ENCODE measurements around the gene ARAP2.
"Not testable (repeated sequence)": the region's sequence is repeated elsewhere in the genome, so short reads cannot be mapped to it uniquely, and the experiment has no call there.

Gene ARAP2

DNA sequence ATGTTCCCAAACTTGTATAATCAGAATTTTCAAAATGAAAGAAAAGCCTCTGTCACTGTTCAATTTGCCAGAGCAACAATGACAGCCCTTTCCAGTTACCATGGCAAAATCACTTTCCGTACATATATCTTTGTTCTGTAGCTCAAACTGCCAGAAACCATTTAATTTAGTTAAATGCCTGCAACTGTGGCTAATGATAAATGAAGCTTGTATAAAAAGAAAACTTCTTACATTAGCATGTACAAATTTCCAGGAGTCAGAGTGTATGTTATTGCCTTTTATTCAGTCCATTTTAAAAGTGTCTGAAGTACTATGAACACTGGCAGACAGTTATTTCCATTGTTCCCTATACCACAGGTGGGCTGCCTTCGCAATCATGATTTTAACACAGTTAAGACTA lies 30.3 kb downstream of the ARAP2 start:
- no peak for DNase-seq

DNA sequence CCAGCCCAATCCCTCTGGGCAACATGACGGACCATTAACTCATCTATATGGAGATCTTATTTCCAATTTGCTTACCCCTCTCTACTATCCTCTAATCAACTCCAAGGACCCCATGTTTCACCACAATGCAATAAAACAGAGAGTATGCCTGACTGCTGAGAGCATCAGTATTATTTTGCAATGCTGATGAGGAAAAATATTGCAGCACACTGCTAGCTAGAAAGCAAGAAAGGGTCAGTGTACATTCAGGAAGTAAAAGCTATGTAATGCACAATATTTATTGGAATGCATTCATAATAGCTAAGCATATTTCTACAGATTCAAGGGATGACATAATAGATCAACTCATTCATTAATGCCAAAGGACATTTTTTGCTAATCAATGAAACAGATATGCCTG lies 33.2 kb downstream of the ARAP2 start:
- no peak for DNase-seq

DNA sequence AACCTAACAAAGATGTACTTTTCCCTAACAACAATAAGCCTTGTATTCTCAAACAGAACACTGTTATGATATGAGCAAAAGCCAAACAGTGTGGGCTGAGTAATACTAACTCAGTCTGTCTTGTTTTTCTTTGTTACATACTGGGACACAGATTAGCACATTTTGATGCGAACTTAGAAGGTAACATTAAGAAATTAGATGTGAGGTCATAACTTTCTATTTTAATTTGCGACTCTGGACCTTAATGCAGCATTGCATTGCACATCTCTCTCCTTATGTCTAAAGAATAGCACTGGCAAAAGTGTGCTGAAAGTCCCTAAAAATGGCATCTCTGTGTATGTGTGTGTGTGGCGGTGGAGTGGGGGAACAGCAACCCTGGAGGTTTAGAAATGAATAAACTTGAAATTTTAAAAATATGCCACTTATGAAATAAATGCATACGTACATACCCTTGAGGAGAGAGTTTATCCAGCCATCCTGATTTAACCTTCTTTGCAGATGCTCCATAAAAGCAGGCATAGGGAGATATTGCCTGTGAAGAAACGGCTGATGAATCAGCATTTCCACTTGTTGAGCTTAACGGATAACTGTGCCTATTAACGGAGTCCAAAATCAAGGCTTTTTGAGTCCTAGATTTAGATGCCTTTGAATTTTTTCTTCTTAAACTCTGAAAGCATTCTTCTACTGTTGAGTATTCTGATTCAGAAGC lies 34.2 kb downstream of the ARAP2 start:
- DNase-seq = no peak

DNA sequence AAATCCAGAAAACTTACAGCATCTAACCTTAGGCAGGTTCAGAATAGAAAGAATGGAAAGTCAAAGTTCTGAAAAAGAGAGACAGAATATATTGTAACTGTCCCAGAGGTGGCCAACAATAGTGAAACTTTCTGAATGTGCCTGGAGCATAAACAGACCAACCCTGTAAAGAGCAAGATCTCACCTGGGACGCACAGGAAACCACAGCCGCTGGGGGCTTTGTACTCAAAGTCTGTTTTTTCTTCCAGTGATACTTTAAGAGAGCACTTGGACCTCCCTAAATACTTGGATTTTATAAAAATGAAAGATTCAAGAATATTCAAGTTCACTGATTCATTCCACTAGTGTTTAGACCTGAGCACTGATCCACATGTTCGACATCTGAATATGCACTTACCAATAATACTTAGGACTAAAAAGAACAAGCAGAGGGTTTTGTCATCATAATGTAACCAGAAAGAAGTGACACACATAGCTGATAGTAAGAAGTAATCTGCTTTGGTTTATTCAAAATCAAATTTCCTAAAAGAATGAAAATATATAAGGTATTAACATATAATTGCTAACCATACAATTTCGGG lies 35.3 kb downstream of the ARAP2 start:
- DNase-seq = no peak

DNA sequence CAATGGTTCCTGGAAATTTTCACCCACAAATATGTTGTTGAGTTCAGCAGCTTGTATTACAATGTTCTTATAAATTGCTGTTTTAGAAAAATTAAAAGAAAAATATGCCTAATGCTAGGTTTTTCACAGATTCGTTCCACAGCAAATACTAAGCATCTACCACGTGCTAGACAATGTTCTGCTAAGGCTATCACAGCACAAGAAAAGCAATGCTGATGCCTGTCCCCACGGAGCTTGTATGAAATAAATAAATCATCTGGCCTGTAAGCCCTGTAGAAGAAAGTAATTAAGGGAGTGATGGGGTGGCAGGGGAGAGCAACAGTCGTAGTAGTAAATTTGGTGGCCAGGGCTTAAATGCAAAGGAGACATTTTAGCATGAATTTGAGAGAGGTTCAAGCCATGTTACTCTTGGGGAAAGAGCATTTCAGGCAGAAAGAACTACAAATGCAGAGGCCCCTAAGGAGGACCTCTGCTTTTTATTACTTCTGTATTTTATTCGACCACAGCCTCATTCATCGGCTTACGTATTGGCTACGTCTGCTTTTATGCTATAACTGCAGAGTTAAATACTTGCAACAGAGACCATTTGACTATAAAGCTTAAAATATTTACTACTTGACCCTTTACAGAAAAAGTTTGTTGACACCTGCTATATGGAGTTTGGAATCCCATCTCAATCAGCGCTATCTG lies 36.3 kb downstream of the ARAP2 start:
- no peak for DNase-seq

DNA sequence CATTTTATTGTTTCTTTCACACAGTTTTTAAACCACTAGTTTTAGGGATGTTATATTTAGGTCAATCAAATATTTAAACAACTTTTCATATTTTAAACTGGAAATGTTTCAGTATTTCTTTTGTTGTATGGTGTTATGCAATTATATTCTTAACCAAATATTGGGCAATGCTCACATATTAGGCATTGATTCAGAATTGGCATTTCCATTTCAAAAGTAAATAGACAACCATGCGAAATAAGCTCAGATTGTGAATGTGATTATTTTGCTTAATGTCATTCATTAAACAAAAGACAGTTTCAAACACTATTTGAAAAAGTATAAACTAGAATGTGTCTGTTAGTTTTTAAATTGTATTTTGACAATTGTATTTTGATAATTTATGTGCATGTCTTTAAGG lies 36.9 kb downstream of the ARAP2 start:
- DNase-seq = no peak

DNA sequence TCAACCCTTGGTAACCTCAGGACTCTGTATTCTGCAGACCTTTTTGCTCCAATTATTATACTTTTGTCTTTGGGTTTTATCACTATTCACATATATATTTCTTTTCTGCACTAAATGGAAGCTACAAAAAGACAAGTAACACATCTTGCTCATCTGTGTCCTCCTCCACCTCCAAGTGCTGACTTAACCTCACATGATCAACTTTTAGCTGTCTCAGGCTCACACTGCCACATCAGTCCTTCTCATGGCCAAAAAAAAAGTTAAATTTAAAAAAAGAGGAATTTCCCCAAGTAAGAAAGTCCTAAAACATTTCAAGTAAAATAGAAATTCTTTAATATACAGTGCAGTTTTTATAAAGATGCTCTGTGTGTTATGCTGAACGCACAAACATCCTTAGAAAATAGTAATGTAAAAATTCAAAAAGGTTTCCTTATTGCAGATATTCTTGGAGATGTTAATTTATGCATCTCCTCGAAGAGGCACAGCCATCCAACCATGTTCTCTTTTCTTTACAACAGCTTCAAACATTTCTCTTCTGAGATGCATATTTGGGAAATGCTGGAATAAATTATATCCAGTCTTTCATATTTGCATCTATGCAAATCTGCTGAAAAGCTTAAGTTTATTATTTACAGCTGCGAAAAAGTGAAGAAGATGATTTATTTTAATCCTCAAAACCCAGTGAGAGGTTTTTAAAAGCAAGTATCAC lies 37.6 kb downstream of the ARAP2 start:
- no peak for DNase-seq

DNA sequence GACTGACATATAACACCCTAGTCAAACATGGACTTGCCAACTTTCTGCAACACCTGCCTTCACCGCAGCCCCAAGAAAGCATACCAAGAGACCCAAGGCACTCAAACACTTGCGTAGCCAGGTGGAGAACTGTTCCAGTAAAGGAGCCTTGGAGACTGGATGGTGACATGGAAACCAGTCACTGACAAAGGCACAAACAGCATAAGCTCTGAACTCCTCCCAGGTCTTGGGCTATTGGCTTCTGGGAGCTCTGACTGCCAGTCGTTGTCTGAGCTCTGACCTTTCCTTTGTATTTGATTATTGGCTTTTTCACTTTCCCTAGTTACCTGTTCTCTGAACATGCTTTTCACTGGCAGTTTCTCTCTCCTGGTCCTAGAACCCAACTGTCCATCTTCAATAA lies 38.3 kb downstream of the ARAP2 start:
- DNase-seq = no peak

DNA sequence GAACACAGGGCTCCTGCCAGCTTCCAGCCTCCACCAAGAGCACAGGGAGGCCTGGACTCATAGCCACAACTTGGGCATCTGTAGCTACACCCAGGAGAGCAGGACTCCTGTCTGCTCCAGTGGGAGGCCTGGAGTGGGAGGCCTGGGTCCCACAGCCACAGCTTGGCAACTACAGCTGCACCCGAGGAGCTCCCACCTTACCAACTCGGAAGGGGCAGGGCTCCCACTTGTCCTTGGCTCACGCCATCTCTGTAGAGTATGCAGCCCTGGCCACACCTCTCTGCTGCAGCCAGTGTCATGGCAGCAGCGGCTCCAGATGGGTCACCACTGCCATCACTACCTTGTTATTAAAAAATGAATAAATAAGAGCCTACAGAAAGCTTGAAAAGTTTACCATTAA lies 45.5 kb downstream of the ARAP2 start:
- no peak for DNase-seq

DNA sequence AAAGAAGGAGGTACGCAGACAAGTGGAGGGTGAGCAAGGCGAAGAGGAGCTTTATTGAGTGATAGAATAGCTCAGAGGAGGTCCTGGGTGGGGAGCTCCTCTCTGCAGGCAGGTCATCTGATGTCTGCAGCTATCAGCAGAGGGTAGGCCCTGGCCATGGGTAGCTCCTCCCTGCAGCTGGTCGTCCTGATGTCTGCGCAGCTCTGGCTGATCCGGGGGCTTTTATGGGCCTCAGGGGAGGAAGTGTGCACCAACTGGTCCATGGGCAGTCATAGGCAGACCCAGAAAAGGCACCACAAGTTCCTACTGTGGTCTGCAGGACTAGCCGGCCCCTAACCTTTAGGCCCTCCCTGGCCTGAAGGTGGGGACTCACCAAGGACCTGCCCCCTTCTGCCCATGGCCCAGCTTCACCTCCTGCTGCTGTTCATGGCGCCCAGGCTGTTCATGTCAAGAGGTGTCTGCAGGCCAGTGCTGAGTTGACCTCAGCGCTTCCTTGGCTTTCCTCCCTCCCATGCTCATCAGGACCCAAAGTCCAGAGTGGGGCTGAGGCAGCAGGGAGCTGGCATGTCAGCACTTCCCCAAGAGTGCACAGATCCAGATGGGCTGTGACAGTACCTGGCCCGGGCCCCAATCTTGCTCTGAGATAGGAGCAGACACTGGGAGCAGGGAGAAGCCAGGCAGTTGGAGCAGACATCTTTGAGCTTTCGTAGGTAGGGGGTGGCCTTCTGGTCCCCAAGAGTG lies 46.1 kb downstream of the ARAP2 start:
- DNase-seq = no peak

DNA sequence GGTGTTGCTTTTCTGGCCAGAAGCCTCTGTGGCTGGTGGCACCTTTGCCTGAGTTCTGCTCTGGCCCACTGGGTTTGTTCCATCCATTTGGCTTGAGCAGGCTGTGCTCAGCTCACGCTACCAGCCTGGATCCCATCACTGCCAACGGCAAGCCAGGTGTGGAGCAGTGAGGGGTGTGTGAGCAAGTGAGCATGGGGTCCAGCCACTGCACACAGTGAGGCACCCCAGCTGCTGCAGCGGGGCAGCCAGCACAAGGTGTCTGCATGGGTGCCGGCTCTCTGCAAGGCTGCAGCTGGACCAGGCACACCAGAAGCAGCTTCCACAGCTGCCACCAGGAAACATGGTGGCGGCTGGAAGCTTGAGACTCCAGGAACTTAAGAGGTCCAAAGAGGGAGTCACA lies 46.8 kb downstream of the ARAP2 start:
- no peak for DNase-seq

DNA sequence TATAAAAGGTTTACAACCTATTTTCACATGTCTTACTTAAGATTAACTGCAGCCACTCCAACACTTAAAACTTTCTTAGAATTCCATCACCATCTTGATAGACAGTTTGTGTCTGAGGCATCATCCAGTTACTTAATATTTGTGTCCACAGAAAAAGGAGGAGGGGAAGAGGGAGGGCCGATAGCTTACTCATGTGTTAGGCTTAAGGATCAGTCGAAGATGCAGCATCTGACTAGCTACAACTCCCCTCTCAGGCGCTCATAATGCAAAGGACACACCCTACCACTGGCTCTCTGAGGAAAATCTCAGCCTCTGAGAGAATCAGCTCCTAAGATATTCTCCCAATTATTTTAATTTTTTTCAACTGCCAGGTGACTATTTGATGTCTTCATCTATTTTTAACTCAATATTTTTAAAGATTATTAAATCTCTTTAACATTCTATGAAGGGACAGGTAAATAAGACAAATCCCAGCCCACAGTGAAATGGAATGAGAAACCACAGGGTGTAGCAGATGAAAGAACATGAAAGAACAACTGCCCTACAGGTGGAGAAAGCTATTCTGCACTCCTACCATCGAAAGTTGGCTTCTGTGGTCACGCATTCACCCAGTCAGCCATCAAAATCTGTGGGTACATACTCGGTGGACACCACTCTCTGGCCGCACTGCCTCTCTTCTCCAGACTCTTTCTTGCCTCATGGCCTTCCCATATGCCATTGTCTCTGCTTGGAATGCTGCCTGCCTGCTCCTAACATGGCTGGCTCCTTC lies 48.0 kb downstream of the ARAP2 start:
- DNase-seq = no peak

DNA sequence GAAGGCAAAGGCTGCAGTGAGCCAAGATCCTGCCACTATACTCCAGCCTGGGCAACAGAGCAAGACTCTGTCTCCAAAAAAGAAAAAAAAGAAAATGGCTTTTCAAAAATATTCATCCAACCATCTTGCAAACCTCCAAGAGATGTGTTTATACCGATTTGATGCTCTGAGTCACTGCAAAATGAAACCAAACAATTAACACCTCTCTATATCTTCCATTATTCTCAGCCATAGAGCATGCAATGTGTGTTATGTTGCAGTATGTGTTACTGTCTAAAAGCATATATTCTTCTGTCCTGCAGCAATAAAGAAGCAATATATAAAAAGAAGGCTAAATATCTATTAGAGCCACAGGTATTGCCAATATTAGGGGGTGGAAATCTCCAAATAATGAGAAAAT lies 51.4 kb downstream of the ARAP2 start:
- DNase-seq = no peak

DNA sequence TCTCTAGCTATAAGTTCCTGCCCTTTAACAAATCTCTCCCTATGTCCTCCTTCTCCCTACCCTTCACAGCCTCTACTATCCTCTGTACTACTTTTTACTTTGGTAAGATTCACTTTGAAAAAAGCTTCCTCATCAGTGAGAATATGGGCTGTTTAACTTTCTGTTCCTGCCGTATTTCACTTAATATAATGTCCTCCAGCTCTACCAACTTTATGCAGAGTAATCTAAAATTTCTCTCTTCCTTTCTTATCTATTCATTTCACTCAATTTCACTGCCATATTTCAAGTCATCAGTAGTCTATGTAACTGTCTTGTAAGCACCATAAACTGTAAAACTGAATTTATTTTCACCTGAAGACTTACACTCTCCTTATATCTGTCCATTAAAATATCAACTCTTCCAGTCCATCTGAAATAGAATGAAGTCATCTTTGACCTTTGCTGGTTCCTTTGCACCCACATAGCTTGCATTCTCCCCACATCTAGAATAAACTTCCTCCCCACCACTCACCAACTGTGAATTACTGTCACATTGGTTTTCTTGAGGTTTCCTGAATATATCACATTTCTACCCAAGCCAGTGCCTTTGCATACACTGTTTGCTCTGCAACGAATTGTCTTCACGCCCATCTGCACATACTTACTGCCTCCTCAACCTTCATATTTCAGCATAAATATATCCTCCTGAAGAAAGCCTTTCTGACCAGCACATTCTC lies 54.6 kb downstream of the ARAP2 start:
- DNase-seq = no peak

DNA sequence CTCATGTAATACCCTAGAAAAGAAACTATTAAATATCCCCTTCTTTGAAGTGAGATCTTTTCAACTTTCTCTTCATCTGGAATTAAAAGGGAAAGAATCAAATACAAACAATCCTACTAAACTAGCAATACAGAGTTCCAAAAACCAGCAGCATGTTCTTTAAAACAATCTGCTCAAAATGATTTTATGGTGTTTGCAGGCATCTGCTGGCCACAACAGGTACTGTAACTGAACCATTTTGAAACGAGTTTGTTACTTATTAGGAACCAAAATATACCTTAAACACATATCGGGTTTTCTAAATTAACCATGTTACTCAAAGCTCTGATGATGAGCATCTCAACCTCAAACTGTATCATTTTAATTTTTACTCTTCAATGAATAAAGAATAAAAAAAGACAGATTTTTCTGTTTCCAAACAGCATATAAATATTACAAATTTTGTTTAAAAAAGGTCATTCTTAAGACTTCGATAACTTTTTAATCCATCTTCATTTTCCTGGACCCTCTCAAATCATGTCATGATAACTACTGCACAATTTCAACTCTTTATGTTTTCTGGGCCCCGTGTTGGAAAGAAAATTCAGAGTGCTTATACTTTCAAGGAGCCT lies 56.5 kb downstream of the ARAP2 start:
- DNase-seq = no peak

DNA sequence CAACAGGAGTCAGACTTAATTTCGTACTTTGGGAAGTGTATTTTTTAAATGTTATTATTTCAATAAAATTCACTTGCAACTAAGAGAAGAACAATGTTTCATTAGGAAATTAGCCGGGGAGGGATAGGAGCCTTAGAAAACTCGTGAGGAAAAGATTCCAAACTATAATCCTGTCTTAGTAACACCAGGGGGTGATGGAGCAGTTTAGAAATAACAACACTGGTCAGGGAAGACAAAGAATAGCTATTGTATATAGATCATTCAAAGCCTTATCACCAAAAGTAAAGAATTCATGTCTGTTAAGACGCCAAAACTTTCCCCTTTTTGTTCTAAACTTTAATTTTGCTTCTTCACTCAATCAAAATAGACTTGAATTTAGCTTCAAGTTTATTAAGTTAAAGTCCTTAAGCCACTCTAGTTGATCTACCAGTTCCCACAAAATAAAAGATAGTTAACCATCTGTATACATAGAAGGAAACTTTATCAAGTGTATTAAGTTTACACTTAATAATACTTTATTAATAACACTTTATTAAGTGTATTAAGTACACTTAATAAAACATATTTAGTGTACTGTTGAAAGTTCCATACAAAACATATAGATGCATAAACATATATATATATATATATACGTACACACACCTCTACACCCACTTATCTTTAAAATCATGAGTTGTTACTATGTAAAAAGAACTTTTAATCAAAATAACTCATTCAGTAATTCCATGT lies 60.5 kb downstream of the ARAP2 start:
- DNase-seq = no peak

DNA sequence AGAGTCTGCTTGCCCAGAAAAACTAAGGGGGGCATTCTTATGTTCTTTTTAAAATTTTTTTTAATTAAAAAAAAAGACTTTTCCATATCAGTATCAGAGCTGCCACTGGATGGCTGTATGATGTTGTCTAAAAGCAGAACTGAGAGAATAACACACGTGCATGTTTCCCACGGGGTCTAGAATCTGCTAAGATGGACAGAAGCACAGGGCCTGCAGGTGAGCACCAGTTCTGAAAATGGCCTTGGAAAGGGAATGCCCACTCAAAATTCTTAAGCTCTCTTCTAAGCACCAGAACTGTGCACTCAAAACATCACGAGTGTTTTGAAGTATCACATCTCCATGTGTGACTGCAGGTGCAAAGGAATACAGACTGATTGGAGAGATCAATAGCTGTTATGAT lies 61.1 kb downstream of the ARAP2 start:
- no peak for DNase-seq

DNA sequence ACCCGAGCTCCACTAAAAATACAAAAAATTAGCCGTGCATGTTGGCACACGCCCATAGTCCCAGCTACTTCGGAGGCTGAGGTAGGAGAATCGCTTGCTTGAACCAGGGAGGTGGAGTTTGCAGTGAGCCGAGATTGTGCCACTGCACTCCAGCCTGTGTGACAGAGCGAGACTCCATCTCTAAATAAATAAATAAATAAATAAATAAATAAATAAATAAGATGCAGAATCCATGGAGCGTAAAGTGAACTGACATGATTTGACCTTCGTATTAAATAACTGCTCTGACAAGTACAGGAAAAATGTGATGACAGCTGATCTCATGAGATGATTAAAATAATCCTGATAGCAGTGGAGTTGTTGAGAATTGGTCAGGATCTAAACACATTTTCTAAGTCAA lies 62.0 kb downstream of the ARAP2 start:
- not testable (repeated sequence) for DNase-seq

DNA sequence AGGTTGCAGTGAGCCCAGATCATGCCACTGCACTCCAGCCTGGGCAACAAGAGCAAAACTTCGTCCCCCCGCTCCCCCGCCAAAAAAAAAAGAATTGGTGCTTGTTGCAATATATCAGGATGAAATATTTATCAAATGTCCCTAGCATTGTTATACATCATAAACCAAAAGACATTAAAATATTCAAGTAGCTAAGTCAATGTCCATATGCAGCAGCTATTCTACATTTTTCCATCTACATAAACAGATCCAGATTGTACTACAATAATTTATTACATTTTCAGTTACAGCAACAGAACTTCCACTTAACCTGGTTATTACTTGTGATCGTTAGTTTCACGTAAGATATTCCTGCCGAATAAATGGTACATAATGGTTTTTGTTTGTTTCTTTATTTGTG lies 64.1 kb downstream of the ARAP2 start:
- DNase-seq = no peak

DNA sequence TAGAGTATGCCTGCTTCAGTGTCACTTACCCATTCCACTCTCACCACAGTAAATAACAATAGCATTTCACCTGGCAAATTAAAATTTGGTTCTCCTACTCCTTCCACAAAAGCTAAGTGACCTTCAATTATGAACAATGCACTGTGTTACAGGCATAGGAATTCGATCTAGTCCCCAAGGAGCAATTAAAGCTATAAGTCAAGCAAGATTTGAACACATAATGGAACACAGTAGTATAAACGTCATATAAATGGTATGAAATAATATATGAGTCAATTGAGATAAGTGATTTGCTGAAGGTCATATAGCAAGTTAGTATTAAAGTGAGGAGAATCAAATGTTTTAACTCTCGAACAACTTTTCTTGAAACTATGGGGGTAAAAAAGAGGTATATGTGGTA lies 65.8 kb downstream of the ARAP2 start:
- no peak for DNase-seq

DNA sequence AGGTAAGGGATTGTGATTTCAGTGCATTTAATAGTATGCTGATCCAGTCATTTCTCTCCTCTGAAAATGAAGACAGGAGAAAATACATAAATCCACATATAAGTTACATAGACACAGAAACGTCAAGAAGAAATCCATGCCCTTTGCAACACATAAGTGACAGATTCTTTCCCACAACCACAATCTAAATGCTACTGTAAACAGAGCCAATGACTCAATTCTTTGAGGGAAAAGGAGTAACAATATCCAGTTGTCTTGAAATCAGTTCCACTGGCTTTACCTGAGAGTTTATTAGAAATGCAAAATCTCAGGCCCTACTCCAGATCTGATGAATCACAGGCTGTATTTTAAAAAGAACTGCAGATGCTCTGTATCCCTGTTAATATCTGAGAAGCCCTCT lies 66.4 kb downstream of the ARAP2 start:
- DNase-seq = no peak
